Measurements from ENCODE around the gene ZDHHC17. TPM values are rescaled to one million over a fixed set of nuclear protein-coding genes. Genes with fewer than 3 reads are reported as not detected.

ZDHHC17 gene
- total RNA-seq, 1 experiment from 2014 or later: 35.3 TPM

DNA sequence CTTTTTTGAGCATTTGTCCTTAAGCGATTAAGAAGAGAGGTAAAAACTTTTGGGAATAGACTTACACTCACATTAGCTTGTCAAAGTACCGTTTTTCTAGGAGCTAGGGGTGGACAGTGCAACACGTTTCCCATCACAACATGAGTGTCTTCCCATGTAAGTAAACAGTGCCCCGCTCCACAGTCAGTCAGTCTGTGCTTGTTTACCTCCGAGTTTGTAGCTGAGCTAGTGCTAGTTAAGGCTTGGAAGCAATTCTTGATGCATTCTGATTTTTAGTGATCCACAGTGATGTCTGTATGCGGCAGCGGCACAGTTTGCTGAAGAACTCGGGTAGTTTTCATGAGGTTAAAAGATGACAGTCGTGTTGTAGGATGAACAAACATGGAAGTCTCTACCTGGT, 941 bp downstream of the ZDHHC17 start:
- Histone ChIP-seq H3K9ac (ENCODE audit: low read length) (peak overlapping the region; percentile 96), H2AFZ (ENCODE audit: low read length) (peak overlapping the region; percentile 100), H3K4me2 (ENCODE audit: low read length) (peak overlapping the region; percentile 92), H3K4me3 (ENCODE audit: low read length) (peak overlapping the region; percentile 100), H3K27ac (ENCODE audit: low read length) (peak overlapping the region; percentile 86; the same call in 1 of the 2 replicates), H4K20me1 (ENCODE audit: low read length) (no peaks in the 10 kb centered on the region), H3F3A (ENCODE audit: low read length, unreplicated experiment) (no peaks in the 10 kb centered on the region), H3K27me3 (ENCODE audit: low read length) (no peaks in the 10 kb centered on the region), H3K9me2 (replicated peaks; ENCODE audit: low read length) (no peaks in the 10 kb centered on the region), H3K79me2 (ENCODE audit: low read length) (peaks cover 63% of the 10 kb centered on the region), H3K36me3 (ENCODE audit: low read depth, low read length) (no peaks in the 10 kb centered on the region), H3K9me3 (ENCODE audit: low read length) (no peaks in the 10 kb centered on the region), H3K4me1 (ENCODE audit: insufficient read depth, low read length) (peaks cover 15% of the 10 kb centered on the region; the same call in 1 of the 2 replicates)
- intact Hi-C loops (cut with micrococcal nuclease): loop anchor here (1.0 to 2.0 kb wide), 2 partner anchors 20 to 128 kb away; no protein-coding TSS in a partner anchor
- DNase-seq: peak; percentile 18
- ChIA-PET POLR2A (ENCODE audit: unreplicated experiment) (no interaction called here), CTCF (no interaction called here)
- BruUV-seq (replicated peaks): TSS peak; percentile 62
- 0 out of 2 replicates have a peak, but pooled peaks have one; percentile 1 for ATAC-seq
- TF ChIP-seq EZH2 (IDR thresholded peaks at IDR 0.05; ENCODE audit: low read length, unreplicated experiment) (no peak), EZH2phosphoT487 (IDR thresholded peaks at IDR 0.05; ENCODE audit: borderline replicate concordance, low read length) (no peak)
- TF ChIP-seq, protein P1, sequence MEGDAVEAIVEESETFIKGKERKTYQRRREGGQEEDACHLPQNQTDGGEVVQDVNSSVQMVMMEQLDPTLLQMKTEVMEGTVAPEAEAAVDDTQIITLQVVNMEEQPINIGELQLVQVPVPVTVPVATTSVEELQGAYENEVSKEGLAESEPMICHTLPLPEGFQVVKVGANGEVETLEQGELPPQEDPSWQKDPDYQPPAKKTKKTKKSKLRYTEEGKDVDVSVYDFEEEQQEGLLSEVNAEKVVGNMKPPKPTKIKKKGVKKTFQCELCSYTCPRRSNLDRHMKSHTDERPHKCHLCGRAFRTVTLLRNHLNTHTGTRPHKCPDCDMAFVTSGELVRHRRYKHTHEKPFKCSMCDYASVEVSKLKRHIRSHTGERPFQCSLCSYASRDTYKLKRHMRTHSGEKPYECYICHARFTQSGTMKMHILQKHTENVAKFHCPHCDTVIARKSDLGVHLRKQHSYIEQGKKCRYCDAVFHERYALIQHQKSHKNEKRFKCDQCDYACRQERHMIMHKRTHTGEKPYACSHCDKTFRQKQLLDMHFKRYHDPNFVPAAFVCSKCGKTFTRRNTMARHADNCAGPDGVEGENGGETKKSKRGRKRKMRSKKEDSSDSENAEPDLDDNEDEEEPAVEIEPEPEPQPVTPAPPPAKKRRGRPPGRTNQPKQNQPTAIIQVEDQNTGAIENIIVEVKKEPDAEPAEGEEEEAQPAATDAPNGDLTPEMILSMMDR (conservative IDR thresholded peaks at IDR 0.05; ENCODE audit: low read depth, low read length): no peak

DNA sequence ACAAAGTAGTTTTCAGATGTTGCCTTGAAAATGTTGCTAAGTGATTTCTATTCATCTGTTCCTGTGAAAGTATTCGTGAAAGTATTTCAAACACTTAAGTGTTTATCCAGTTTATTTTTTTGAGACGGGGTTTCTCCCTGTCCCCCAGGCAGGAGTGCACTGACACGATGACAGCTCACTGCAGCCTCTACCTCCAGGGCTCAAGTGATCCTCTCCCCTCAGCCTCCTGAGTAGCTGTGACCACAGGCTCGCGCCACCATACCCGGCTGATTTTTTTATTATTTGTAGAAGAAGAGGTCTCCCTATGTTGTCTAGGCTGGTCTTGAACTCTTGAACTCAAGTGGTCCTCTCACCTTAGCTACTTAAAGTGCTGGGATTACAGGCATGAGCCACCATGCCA, 1.7 kb downstream of the ZDHHC17 start:
- no peaks in the 10 kb centered on the region for H3F3A ChIP-seq (ENCODE audit: low read length, unreplicated experiment)
- CTCF ChIA-PET: no interaction called here
- no peaks in the 10 kb centered on the region for H3K9me2 ChIP-seq (replicated peaks; ENCODE audit: low read length)
- ATAC-seq (no peak), DNase-seq (no peak)
- no peaks in the 10 kb centered on the region for H3K36me3 ChIP-seq (ENCODE audit: low read depth, low read length)
- no peaks in the 10 kb centered on the region for H4K20me1 ChIP-seq (ENCODE audit: low read length)
- H3K27ac ChIP-seq (ENCODE audit: low read length): no peak overlapping the region
- intact Hi-C loops (cut with micrococcal nuclease): loop anchor here (2.0 kb wide), 1 partner anchor 129 kb away; no protein-coding TSS in a partner anchor
- peak overlapping the region; percentile 100 for H3K4me3 ChIP-seq (ENCODE audit: low read length)
- H3K27me3 ChIP-seq (ENCODE audit: low read length): no peaks in the 10 kb centered on the region
- H3K9me3 ChIP-seq (ENCODE audit: low read length): no peaks in the 10 kb centered on the region
- TF ChIP-seq, protein P1 (conservative IDR thresholded peaks at IDR 0.05; ENCODE audit: low read depth, low read length): no peak
- TF ChIP-seq EZH2 (IDR thresholded peaks at IDR 0.05; ENCODE audit: low read length, unreplicated experiment): no peak
- no peak for TF ChIP-seq EZH2phosphoT487 (IDR thresholded peaks at IDR 0.05; ENCODE audit: borderline replicate concordance, low read length)
- no TSS peak for BruUV-seq (replicated peaks)
- H3K4me1 ChIP-seq (ENCODE audit: insufficient read depth, low read length): peaks cover 15% of the 10 kb centered on the region; the same call in 1 of the 2 replicates
- H3K4me2 ChIP-seq (ENCODE audit: low read length): peak overlapping the region; percentile 92
- no peak overlapping the region for H3K9ac ChIP-seq (ENCODE audit: low read length)
- POLR2A ChIA-PET (ENCODE audit: unreplicated experiment): no interaction called here
- no peak overlapping the region for H2AFZ ChIP-seq (ENCODE audit: low read length)
- H3K79me2 ChIP-seq (ENCODE audit: low read length): peaks cover 70% of the 10 kb centered on the region

DNA sequence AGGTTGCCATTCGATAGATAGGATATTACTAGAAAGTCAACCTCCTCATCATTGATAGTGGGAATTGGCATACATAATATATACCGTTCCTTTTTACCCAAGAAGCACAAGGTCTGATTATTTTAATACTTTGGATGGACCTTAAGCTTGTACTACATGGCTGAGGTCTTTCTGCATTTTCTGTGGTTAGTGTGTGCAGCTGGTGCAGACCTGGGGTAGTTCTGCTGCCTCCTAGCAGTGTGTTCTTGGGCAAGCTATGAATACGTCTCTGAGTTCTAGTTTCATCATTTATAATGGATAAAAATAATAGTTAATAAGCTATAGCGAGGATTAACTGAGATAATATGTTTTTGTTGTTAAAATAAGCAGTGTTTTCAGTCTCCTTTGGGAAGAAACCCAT, 2.2 kb downstream of the ZDHHC17 start:
- Histone ChIP-seq H3K9me3 (ENCODE audit: low read length) (no peaks in the 10 kb centered on the region), H3K27me3 (ENCODE audit: low read length) (no peaks in the 10 kb centered on the region), H3K4me3 (ENCODE audit: low read length) (peak overlapping the region; percentile 100; the same call in 1 of the 2 replicates), H4K20me1 (ENCODE audit: low read length) (no peaks in the 10 kb centered on the region), H3K4me2 (ENCODE audit: low read length) (peak overlapping the region; percentile 92), H3K79me2 (ENCODE audit: low read length) (peaks cover 74% of the 10 kb centered on the region), H3F3A (ENCODE audit: low read length, unreplicated experiment) (no peaks in the 10 kb centered on the region), H3K9me2 (replicated peaks; ENCODE audit: low read length) (no peaks in the 10 kb centered on the region), H3K9ac (ENCODE audit: low read length) (no peak overlapping the region), H3K27ac (ENCODE audit: low read length) (no peak overlapping the region), H3K36me3 (ENCODE audit: low read depth, low read length) (no peaks in the 10 kb centered on the region), H2AFZ (ENCODE audit: low read length) (no peak overlapping the region), H3K4me1 (ENCODE audit: insufficient read depth, low read length) (peaks cover 15% of the 10 kb centered on the region; the same call in 1 of the 2 replicates)
- intact Hi-C loops (cut with micrococcal nuclease): no loop called here
- DNase-seq: no peak
- ChIA-PET CTCF (no interaction called here), POLR2A (ENCODE audit: unreplicated experiment) (interaction anchor here (0.5 kb wide), 1 partner anchor 34 kb away, joined by 3 read pairs; no protein-coding TSS in a partner anchor)
- TF ChIP-seq, protein P1 (conservative IDR thresholded peaks at IDR 0.05; ENCODE audit: low read depth, low read length): no peak
- TF ChIP-seq EZH2phosphoT487 (IDR thresholded peaks at IDR 0.05; ENCODE audit: borderline replicate concordance, low read length) (no peak), EZH2 (IDR thresholded peaks at IDR 0.05; ENCODE audit: low read length, unreplicated experiment) (no peak)
- no TSS peak for BruUV-seq (replicated peaks)
- ATAC-seq: no peak

Measured in PC-3 (cell line).